NCI-H2081 (cell line): ENCODE data around the gene CHERP.
"Not testable (repeated sequence)": the region's sequence is repeated elsewhere in the genome, so short reads cannot be mapped to it uniquely, and the experiment has no call there.

Source experiments
- DNase-seq, 2 experiments: peaks; one replicate each; lab custom pipeline; 2025; lab: John Stamatoyannopoulos, UW

Gene CHERP

GRCh38 chr19:16520074-16520973 is 21.9 kb downstream of the CHERP start:
- no peak for DNase-seq

GRCh38 chr19:16519230-16519687 is 23.0 kb downstream of the CHERP start:
- DNase-seq = peak in 1 of 2 experiments; percentile 20

GRCh38 chr19:16518483-16519229 is 23.6 kb downstream of the CHERP start:
- DNase-seq = no peak

- DNase-seq = no peak
Observed at GRCh38 chr19:16518061-16518460, 24.2 kb downstream of the CHERP start.

GRCh38 chr19:16516923-16517610 is 25.2 kb downstream of the CHERP start:
- DNase-seq = no peak

- no peak for DNase-seq
Observed at GRCh38 chr19:16516381-16516780, 25.9 kb downstream of the CHERP start.

- no peak for DNase-seq
Observed at GRCh38 chr19:16514383-16515019, 27.7 kb downstream of the CHERP start.

GRCh38 chr19:16512611-16513010 is 29.6 kb downstream of the CHERP start:
- not testable (repeated sequence) for DNase-seq

- no peak for DNase-seq
Observed at GRCh38 chr19:16509141-16510061, 32.8 kb downstream of the CHERP start.

GRCh38 chr19:16508546-16508945 is 33.7 kb downstream of the CHERP start:
- DNase-seq = no peak

- no peak for DNase-seq
Observed at GRCh38 chr19:16506961-16507360, 35.3 kb downstream of the CHERP start.

- DNase-seq = not testable (repeated sequence)
Observed at GRCh38 chr19:16506161-16506560, 36.1 kb downstream of the CHERP start.

GRCh38 chr19:16504271-16504670 is 38.0 kb downstream of the CHERP start:
- no peak for DNase-seq

GRCh38 chr19:16497837-16498236 is 44.4 kb downstream of the CHERP start:
- DNase-seq = no peak

- DNase-seq = no peak
Observed at GRCh38 chr19:16497042-16497441, 45.2 kb downstream of the CHERP start.

- DNase-seq = no peak
Observed at GRCh38 chr19:16496613-16496983, 45.6 kb downstream of the CHERP start.

- peak; percentile 98 to 99 for DNase-seq
Observed at GRCh38 chr19:16495982-16496612, 46.1 kb downstream of the CHERP start, which contains the start of the genes C19orf44 and CALR3. TSS of gene C19orf44 (plus strand) at chr19:16496394. CDS start at chr19:16500793, 4,399 bp downstream. TSS of gene CALR3 (minus strand) at chr19:16496167. CDS start at chr19:16496129, 38 bp downstream.

GRCh38 chr19:16486476-16486875 is 55.8 kb downstream of the CHERP start:
- DNase-seq = not testable (repeated sequence)

GRCh38 chr19:16482745-16483144 is 59.5 kb downstream of the CHERP start:
- no peak for DNase-seq

GRCh38 chr19:16477311-16477710 is 64.9 kb downstream of the CHERP start:
- DNase-seq = no peak
